ENCODE measurements around the gene PTGER1. TPM values are rescaled to one million over a fixed set of nuclear protein-coding genes. Genes with fewer than 3 reads are reported as not detected.

PTGER1 gene
- total RNA-seq, 4 donors from 2014 or later = 1.5 TPM; not detected in 3

GRCh38 chr19:14487370-14488125, 12.4 kb upstream of the PTGER1 start:
- DNase-seq = no peak
- no peak overlapping the region for H3K4me3 ChIP-seq (replicated peaks in 1 of 3)
- no peaks in the 10 kb centered on the region for H3K27me3 ChIP-seq
- TF ChIP-seq POLR2A (IDR thresholded peaks at IDR 0.05) = no peak
- no peaks in the 10 kb centered on the region for H3K9me3 ChIP-seq
- H3K27ac ChIP-seq = no peak overlapping the region
- no peaks in the 10 kb centered on the region for H3K4me1 ChIP-seq
- intact Hi-C loops (cut with DNase I) = no loop called here
- WGBS, 2 donors = 95 to 96% methylated on average over 16 of the region's 16 CpGs
- H3K36me3 ChIP-seq = peaks cover 4 to 12% of the 10 kb centered on the region in 2 donors

GRCh38 chr19:14482172-14482941, 7.2 kb upstream of the PTGER1 start:
- Histone ChIP-seq H3K9me3 (no peaks in the 10 kb centered on the region), H3K4me1 (no peaks in the 10 kb centered on the region), H3K36me3 (peaks cover 31 to 34% of the 10 kb centered on the region in 2 donors), H3K27ac (no peak overlapping the region), H3K4me3 (replicated peaks in 1 of 3) (no peak overlapping the region), H3K27me3 (no peaks in the 10 kb centered on the region)
- WGBS, 2 donors = 90% methylated on average over 13 to 15 of the region's 18 CpGs
- TF ChIP-seq POLR2A (IDR thresholded peaks at IDR 0.05) = no peak
- no peak for TF ChIP-seq CTCF (IDR thresholded peaks at IDR 0.05)
- intact Hi-C loops (cut with DNase I) = no loop called here
- no peak for DNase-seq

GRCh38 chr19:14480700-14481079, 5.5 kb upstream of the PTGER1 start:
- TF ChIP-seq POLR2A (IDR thresholded peaks at IDR 0.05) = no peak
- no peak for TF ChIP-seq CTCF (IDR thresholded peaks at IDR 0.05)
- 92 to 97% methylated on average over 3 to 5 of the region's 5 CpGs for WGBS, 2 donors
- Histone ChIP-seq H3K4me1 (peaks cover 0 to 3% of the 10 kb centered on the region in 2 donors), H3K9me3 (no peaks in the 10 kb centered on the region), H3K36me3 (peaks cover 31 to 34% of the 10 kb centered on the region in 2 donors), H3K4me3 (replicated peaks in 1 of 3) (no peak overlapping the region), H3K27me3 (no peaks in the 10 kb centered on the region), H3K27ac (no peak overlapping the region)
- intact Hi-C loops (cut with DNase I) = no loop called here
- no peak for DNase-seq

- whole genome bisulfite sequencing, 2 donors = 66 to 86% methylated on average over 14 to 18 of the region's 43 CpGs
- TF ChIP-seq CTCF (IDR thresholded peaks at IDR 0.05) = peak in 5 of 6 experiments; percentile 22 to 64 (median 43)
- TF ChIP-seq POLR2A (IDR thresholded peaks at IDR 0.05) = no peak
- Histone ChIP-seq H3K27ac (no peak overlapping the region), H3K4me3 (replicated peaks in 1 of 3) (no peak overlapping the region), H3K36me3 (peaks cover 31 to 34% of the 10 kb centered on the region in 2 donors), H3K9me3 (no peaks in the 10 kb centered on the region), H3K4me1 (peaks cover 0 to 8% of the 10 kb centered on the region in 2 donors), H3K27me3 (no peaks in the 10 kb centered on the region)
- intact Hi-C loops (cut with DNase I) = no loop called here
- no peak for DNase-seq
These were observed 5.0 kb upstream of the PTGER1 start for GRCh38 chr19:14479975-14480699.

- peaks cover 31 to 34% of the 10 kb centered on the region in 2 donors for H3K36me3 ChIP-seq
- DNase-seq = no peak
- H3K27ac ChIP-seq = no peak overlapping the region
- WGBS, 2 donors = 92 to 93% methylated on average over 13 to 14 of the region's 14 CpGs
- H3K9me3 ChIP-seq = no peaks in the 10 kb centered on the region
- no peak for TF ChIP-seq POLR2A (IDR thresholded peaks at IDR 0.05)
- H3K4me1 ChIP-seq = peaks cover 0 to 9% of the 10 kb centered on the region in 2 donors
- intact Hi-C loops (cut with DNase I) = no loop called here
- H3K27me3 ChIP-seq = no peaks in the 10 kb centered on the region
- no peak overlapping the region for H3K4me3 ChIP-seq (replicated peaks in 1 of 3)
These were observed 4.3 kb upstream of the PTGER1 start for GRCh38 chr19:14479309-14479974.

All from thyroid gland (tissue), 4 donors.